OCI-LY7 (cell line): ENCODE data around the gene CDC42BPB. TPM values are rescaled to one million over a fixed set of nuclear protein-coding genes. Genes with fewer than 3 reads are reported as not detected.

Experiments used
- BruUV-seq: library from RNA; stranded (reverse); fragments of 400-500 nt; replicated peaks from 2 replicates; lab custom pipeline; 2021; lab: Mats Ljungman, UMichigan
- CTCF ChIA-PET: fragments of 300-600 bp; sonication (Branson Sonifier 250); formaldehyde crosslinking; loops from one replicate; lab custom pipeline; 2022; ENCODE audit warnings: antibody characterized with exemption; ENCODE audit not compliant: unreplicated experiment; lab: Charles Lee
- POLR2A ChIA-PET: fragments of 300-600 bp; sonication (Branson Sonifier 250); formaldehyde crosslinking; loops from one replicate; lab custom pipeline; 2022; ENCODE audit warnings: antibody characterized with exemption; lab: Charles Lee
- DNase-seq: peaks from one replicate; pipeline ENCODE4 v3.0.0-alpha.2; 2015; ENCODE audit warnings: low spot score
- H2AFZ ChIP-seq: fragments of 200-600 bp; sonication (generic), shearing (Covaris generic); 2 replicates; pipeline ENCODE4 v1.6.1; 2014; ENCODE audit warnings: mild to moderate bottlenecking, antibody characterized with exemption, low read length, moderate library complexity
- H3K27ac ChIP-seq: fragments of 200-600 bp; sonication (generic); 2 replicates; pipeline ENCODE4 v1.5.1; 2014; ENCODE audit warnings: mixed run types, low read depth, mild to moderate bottlenecking, moderate library complexity, low read length, inconsistent platforms; ENCODE audit not compliant: poor library complexity, severe bottlenecking
- H3K36me3 ChIP-seq: fragments of 200-600 bp; sonication (generic); 2 replicates; pipeline ENCODE4 v1.6.1; 2014; ENCODE audit warnings: mild to moderate bottlenecking, antibody characterized with exemption, low read length, moderate library complexity, mixed read lengths; ENCODE audit not compliant: insufficient read depth
- H3K4me1 ChIP-seq: fragments of 200-600 bp; sonication (generic); 2 replicates; pipeline ENCODE4 v1.5.1; 2014; ENCODE audit warnings: mild to moderate bottlenecking, low read length; ENCODE audit not compliant: insufficient read depth, poor library complexity, severe bottlenecking
- H3K4me2 ChIP-seq: fragments of 200-600 bp; sonication (generic); 2 replicates; pipeline ENCODE4 v1.6.1; 2014; ENCODE audit warnings: mild to moderate bottlenecking, low read length
- H3K4me3 ChIP-seq: fragments of 200-600 bp; sonication (generic); 2 replicates; pipeline ENCODE4 v1.5.1; 2014; ENCODE audit warnings: mild to moderate bottlenecking, low read depth, low read length; ENCODE audit not compliant: poor library complexity, severe bottlenecking
- H3K79me2 ChIP-seq: fragments of 200-600 bp; sonication (generic); 2 replicates; pipeline ENCODE4 v1.6.1; 2016; ENCODE audit warnings: low read depth, mild to moderate bottlenecking, low read length, moderate library complexity, mixed read lengths; ENCODE audit not compliant: insufficient read depth
- H3K9me2 ChIP-seq: fragments of 200-600 bp; sonication (generic); 2 replicates; pipeline ENCODE4 v1.6.1; 2016; ENCODE audit warnings: mild to moderate bottlenecking, low read length, mixed read lengths; ENCODE audit not compliant: insufficient read depth
- H3K9me3 ChIP-seq: fragments of 200-600 bp; sonication (generic); 2 replicates; pipeline ENCODE4 v1.6.1; 2014; ENCODE audit warnings: mild to moderate bottlenecking, mixed run types, low read length, mixed read lengths
- H4K20me1 ChIP-seq: fragments of 200-600 bp; sonication (generic); 2 replicates; pipeline ENCODE4 v1.6.1; 2014; ENCODE audit warnings: mild to moderate bottlenecking, antibody characterized with exemption, low read length, moderate library complexity, mixed read lengths; ENCODE audit not compliant: insufficient read depth
- CTCF ChIP-seq: fragments of 200-600 bp; sonication (generic); conservative IDR thresholded peaks from 2 replicates; pipeline ENCODE4 v1.5.1; 2014; ENCODE audit warnings: mild to moderate bottlenecking, antibody characterized with exemption, low read length, moderate library complexity, mixed read lengths
- EZH2phosphoT487 ChIP-seq: fragments of 200-600 bp; sonication (generic); IDR thresholded peaks from 2 replicates; pipeline ENCODE4 v1.6.1; 2018; ENCODE audit warnings: low read depth, borderline replicate concordance, mild to moderate bottlenecking, mixed run types, antibody characterized with exemption, low read length, moderate library complexity, mixed read lengths
- intact Hi-C: fragments of 100-400 bp; cut with micrococcal nuclease; formaldehyde crosslinking; loops from one replicate; pipeline ENCODE4 v1.10.0; 2022; ENCODE audit not compliant: unreplicated experiment
- total RNA-seq, 2 experiments: library from RNA; depleted of rRNA in 1 of 2; stranded (reverse); fragments of >200 nt in 1 of 2; shearing (Covaris generic) in 1 of 2; gene quantifications; 2 replicates each; pipeline ENCODE4 v1.2.3, GENCODE V29; 2014 to 2022

Gene CDC42BPB
- total RNA-seq, 2 experiments from 2014 or later, result 0.03 to 0.46 TPM

- H3K79me2 ChIP-seq, result no peaks in the 10 kb centered on the region
- ChIA-PET CTCF (no interaction called here), POLR2A (no interaction called here)
- intact Hi-C loops, result no loop called here
- no peaks in the 10 kb centered on the region for H3K9me2 ChIP-seq
- no TSS peak for BruUV-seq
- no peak overlapping the region for H3K4me2 ChIP-seq
- DNase-seq, result no peak
- TF ChIP-seq EZH2phosphoT487 (no peak), CTCF (no peak)
- no peak overlapping the region for H2AFZ ChIP-seq
- H3K4me1 ChIP-seq, result no peaks in the 10 kb centered on the region
- no peak overlapping the region for H3K27ac ChIP-seq
- no peaks in the 10 kb centered on the region for H4K20me1 ChIP-seq
- H3K9me3 ChIP-seq, result no peaks in the 10 kb centered on the region
- H3K4me3 ChIP-seq, result no peak overlapping the region
- H3K36me3 ChIP-seq, result no peaks in the 10 kb centered on the region
Observed at GRCh38 chr14:103029936-103030335, 27.4 kb downstream of the CDC42BPB start.

GRCh38 chr14:103028772-103029171 lies 28.6 kb downstream of the CDC42BPB start:
- BruUV-seq, result no TSS peak
- no peaks in the 10 kb centered on the region for H3K9me2 ChIP-seq
- DNase-seq, result no peak
- no peak overlapping the region for H3K4me2 ChIP-seq
- CTCF ChIA-PET, result no interaction called here
- intact Hi-C loops, result no loop called here
- H3K4me3 ChIP-seq, result no peak overlapping the region
- H3K79me2 ChIP-seq, result no peaks in the 10 kb centered on the region
- H2AFZ ChIP-seq, result no peak overlapping the region
- no peak for TF ChIP-seq EZH2phosphoT487
- no peak for TF ChIP-seq CTCF
- POLR2A ChIA-PET, result no interaction called here
- no peaks in the 10 kb centered on the region for H4K20me1 ChIP-seq
- no peak overlapping the region for H3K27ac ChIP-seq
- no peaks in the 10 kb centered on the region for H3K9me3 ChIP-seq
- no peaks in the 10 kb centered on the region for H3K36me3 ChIP-seq
- no peaks in the 10 kb centered on the region for H3K4me1 ChIP-seq

GRCh38 chr14:103028161-103028767 lies 29.1 kb downstream of the CDC42BPB start:
- no TSS peak for BruUV-seq
- ChIA-PET CTCF (no interaction called here), POLR2A (no interaction called here)
- Histone ChIP-seq H3K9me3 (no peaks in the 10 kb centered on the region), H3K36me3 (no peaks in the 10 kb centered on the region), H3K4me1 (no peaks in the 10 kb centered on the region), H3K27ac (no peak overlapping the region), H2AFZ (no peak overlapping the region), H3K9me2 (no peaks in the 10 kb centered on the region), H3K4me2 (no peak overlapping the region), H3K79me2 (no peaks in the 10 kb centered on the region), H4K20me1 (no peaks in the 10 kb centered on the region), H3K4me3 (no peak overlapping the region)
- DNase-seq, result no peak
- TF ChIP-seq CTCF, result no peak
- no peak for TF ChIP-seq EZH2phosphoT487
- intact Hi-C loops, result no loop called here
